HepG2 (cell line): ENCODE results near the gene CTNNBL1. TPM values are rescaled to one million over a fixed set of nuclear protein-coding genes. Genes with fewer than 3 reads are reported as not detected.
A peak's percentile ranks its signal among the peaks of the same experiment; 100 is the strongest.

Source experiments
- DNMT1 ChIP-seq: sonication (generic); formaldehyde crosslinking; IDR thresholded peaks from 2 replicates; pipeline ENCODE4 v1.5.1; 2020; ENCODE audit warnings: mild to moderate bottlenecking, missing genetic modification reagents
- DPF2 ChIP-seq: sonication (generic); formaldehyde crosslinking; IDR thresholded peaks from 2 replicates; pipeline ENCODE4 v1.4.0; 2020; ENCODE audit warnings: mild to moderate bottlenecking, low read depth, missing genetic modification reagents, borderline replicate concordance
- HNF4A ChIP-seq: sonication (generic); formaldehyde crosslinking; IDR thresholded peaks from 2 replicates; pipeline ENCODE4 v1.4.0; 2020; ENCODE audit warnings: missing genetic modification reagents
- KAT7 ChIP-seq: IDR thresholded peaks from 2 replicates; pipeline ENCODE4 v1.6.1; 2018; ENCODE audit warnings: borderline replicate concordance, missing compliant biosample characterization
- KDM1A ChIP-seq: IDR thresholded peaks from 2 replicates; pipeline ENCODE4 v1.6.1; 2016; ENCODE audit warnings: missing compliant biosample characterization
- MAZ ChIP-seq, 2 experiments: sonication (generic) in 1 of 2; formaldehyde crosslinking in 1 of 2; IDR thresholded peaks; 2 replicates each; pipeline versions ENCODE4 v1.5.0 to v1.6.1; 2012 to 2020; ENCODE audit warnings: low read depth in 2 of 2, mild to moderate bottlenecking in 2 of 2, borderline replicate concordance in 1 of 2, improper control_type of control experiment in 1 of 2, low read length in 1 of 2, missing genetic modification reagents in 1 of 2, moderate library complexity in 1 of 2
- NR2C2 ChIP-seq: sonication (generic); formaldehyde crosslinking; IDR thresholded peaks from 2 replicates; pipeline ENCODE4 v1.4.0; 2020; ENCODE audit warnings: missing genetic modification reagents, mild to moderate bottlenecking, moderate library complexity, borderline replicate concordance
- PHF5A ChIP-seq: IDR thresholded peaks from one replicate; pipeline ENCODE4 v1.6.1; 2018; ENCODE audit warnings: low read depth, missing genetic modification reagents; ENCODE audit not compliant: unreplicated experiment
- POLR2AphosphoS2 ChIP-seq: IDR thresholded peaks from 2 replicates; pipeline ENCODE4 v1.6.1; 2011; ENCODE audit warnings: low read depth, low read length, improper control_type of control experiment
- RCOR2 ChIP-seq: IDR thresholded peaks from 2 replicates; pipeline ENCODE4 v1.6.1; 2016; ENCODE audit warnings: missing biosample characterization, missing genetic modification reagents
- SAFB2 ChIP-seq: sonication (generic); formaldehyde crosslinking; IDR thresholded peaks from 2 replicates; pipeline ENCODE4 v1.5.1; 2020; ENCODE audit warnings: missing genetic modification reagents, low read depth, mild to moderate bottlenecking, borderline replicate concordance
- TARDBP ChIP-seq: sonication (generic); formaldehyde crosslinking; IDR thresholded peaks from 2 replicates; pipeline ENCODE4 v1.8.0; 2022; ENCODE audit warnings: mild to moderate bottlenecking, missing genetic modification reagents
- ZKSCAN1 ChIP-seq: fragments of 150-350 bp; IDR thresholded peaks from 2 replicates; pipeline ENCODE4 v1.6.1; 2014; ENCODE audit warnings: low read length
- ZNF136 ChIP-seq: sonication (generic); formaldehyde crosslinking; IDR thresholded peaks from 2 replicates; pipeline ENCODE4 v1.8.1; 2022; ENCODE audit warnings: low read depth, mild to moderate bottlenecking, moderate library complexity, missing genetic modification reagents
- ZNF326 ChIP-seq: sonication (generic); formaldehyde crosslinking; IDR thresholded peaks from 2 replicates; pipeline ENCODE4 v1.4.0; 2020; ENCODE audit warnings: missing genetic modification reagents, borderline replicate concordance
- ZNF572 ChIP-seq: sonication (generic); formaldehyde crosslinking; IDR thresholded peaks from 2 replicates; pipeline ENCODE4 v1.5.1; 2020; ENCODE audit warnings: mild to moderate bottlenecking, missing genetic modification reagents
- ZNF768 ChIP-seq: sonication (generic); formaldehyde crosslinking; IDR thresholded peaks from 2 replicates; pipeline ENCODE4 v1.4.0; 2020; ENCODE audit warnings: missing genetic modification reagents
- polyA plus RNA-seq, 8 experiments: library from polyadenylated mRNA; depleted of rRNA in 3 of 8; stranded (reverse) in 7 of 8; unstranded in 1 of 8; fragments of >200 nt; fragmentation: Illumina TruSeq in 4 of 8; extraction: Trizol in 4 of 8; gene quantifications; 2 replicates each; pipeline versions ENCODE4 v1.2.1 to v1.2.3, GENCODE V29; 2011 to 2016; ENCODE audit warnings: low read depth in 4 of 8, missing spikeins in 1 of 8, mixed read lengths in 1 of 8; ENCODE audit not compliant: insufficient read depth in 1 of 8
- total RNA-seq, 5 experiments: library from RNA; depleted of rRNA; stranded (reverse); fragments of >200 nt; fragmentation: Illumina TruSeq; extraction: Trizol; gene quantifications; 2 replicates each; pipeline ENCODE4 v1.2.3, GENCODE V29; 2016; ENCODE audit warnings: low read depth in 1 of 5
- TF ChIP-seq, protein P1 (sequence below): IDR thresholded peaks from 2 replicates; pipeline ENCODE4 v1.4.0; 2020; ENCODE audit warnings: mild to moderate bottlenecking, missing genetic modification reagents
- TF ChIP-seq, protein P2 (sequence below): IDR thresholded peaks from 2 replicates; pipeline ENCODE4 v1.6.1; 2016; ENCODE audit warnings: low read depth, borderline replicate concordance
- TF ChIP-seq, protein P3 (sequence below): sonication (generic); formaldehyde crosslinking; IDR thresholded peaks from 2 replicates; pipeline ENCODE4 v1.4.0; 2020; ENCODE audit warnings: mild to moderate bottlenecking, missing genetic modification reagents

CTNNBL1 gene
- total and polyA plus RNA-seq, 2 of the 13 experiments (the other 11 are each of a cell fraction or from before 2014, with no cell fraction given) = 49.3 to 94.6 TPM

DNA sequence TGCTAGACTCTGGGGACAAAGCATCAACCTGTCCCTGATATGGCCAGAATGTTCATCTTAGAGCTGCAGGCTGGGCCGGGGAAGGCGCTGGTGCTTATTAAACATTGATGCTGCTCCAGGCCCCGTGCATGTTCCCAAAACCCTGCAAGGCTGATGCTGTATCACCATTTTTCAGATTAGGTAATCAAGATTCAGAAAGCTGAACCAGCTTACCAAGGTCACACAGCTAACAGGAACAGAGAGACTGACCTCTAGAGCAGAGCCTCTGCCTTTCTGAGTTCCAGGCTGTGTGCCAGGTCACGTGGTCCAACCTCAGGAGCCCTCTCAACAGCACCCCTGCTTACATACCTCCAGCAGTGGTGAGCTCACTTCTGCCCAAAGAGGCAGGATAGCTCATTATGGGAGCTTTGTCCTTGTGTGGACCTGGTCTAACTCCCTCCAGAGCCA is 193.0 kb downstream of the CTNNBL1 start (continued):
- no peak for TF ChIP-seq SAFB2 (CRISPR knock-in tag)
- no peak for TF ChIP-seq ZNF326 (CRISPR knock-in tag)
- TF ChIP-seq MAZ (IDR thresholded peaks at IDR 0.05; ENCODE audit: borderline replicate concordance, low read depth, low read length) = no peak
- TF ChIP-seq MAZ (CRISPR knock-in tag; IDR thresholded peaks at IDR 0.05; ENCODE audit: low read depth) = peak; percentile 46; the same call in 1 of the 2 replicates
- no peak for TF ChIP-seq ZNF572 (CRISPR knock-in tag)
- TF ChIP-seq, protein P1, sequence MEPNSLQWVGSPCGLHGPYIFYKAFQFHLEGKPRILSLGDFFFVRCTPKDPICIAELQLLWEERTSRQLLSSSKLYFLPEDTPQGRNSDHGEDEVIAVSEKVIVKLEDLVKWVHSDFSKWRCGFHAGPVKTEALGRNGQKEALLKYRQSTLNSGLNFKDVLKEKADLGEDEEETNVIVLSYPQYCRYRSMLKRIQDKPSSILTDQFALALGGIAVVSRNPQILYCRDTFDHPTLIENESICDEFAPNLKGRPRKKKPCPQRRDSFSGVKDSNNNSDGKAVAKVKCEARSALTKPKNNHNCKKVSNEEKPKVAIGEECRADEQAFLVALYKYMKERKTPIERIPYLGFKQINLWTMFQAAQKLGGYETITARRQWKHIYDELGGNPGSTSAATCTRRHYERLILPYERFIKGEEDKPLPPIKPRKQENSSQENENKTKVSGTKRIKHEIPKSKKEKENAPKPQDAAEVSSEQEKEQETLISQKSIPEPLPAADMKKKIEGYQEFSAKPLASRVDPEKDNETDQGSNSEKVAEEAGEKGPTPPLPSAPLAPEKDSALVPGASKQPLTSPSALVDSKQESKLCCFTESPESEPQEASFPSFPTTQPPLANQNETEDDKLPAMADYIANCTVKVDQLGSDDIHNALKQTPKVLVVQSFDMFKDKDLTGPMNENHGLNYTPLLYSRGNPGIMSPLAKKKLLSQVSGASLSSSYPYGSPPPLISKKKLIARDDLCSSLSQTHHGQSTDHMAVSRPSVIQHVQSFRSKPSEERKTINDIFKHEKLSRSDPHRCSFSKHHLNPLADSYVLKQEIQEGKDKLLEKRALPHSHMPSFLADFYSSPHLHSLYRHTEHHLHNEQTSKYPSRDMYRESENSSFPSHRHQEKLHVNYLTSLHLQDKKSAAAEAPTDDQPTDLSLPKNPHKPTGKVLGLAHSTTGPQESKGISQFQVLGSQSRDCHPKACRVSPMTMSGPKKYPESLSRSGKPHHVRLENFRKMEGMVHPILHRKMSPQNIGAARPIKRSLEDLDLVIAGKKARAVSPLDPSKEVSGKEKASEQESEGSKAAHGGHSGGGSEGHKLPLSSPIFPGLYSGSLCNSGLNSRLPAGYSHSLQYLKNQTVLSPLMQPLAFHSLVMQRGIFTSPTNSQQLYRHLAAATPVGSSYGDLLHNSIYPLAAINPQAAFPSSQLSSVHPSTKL (CRISPR knock-in tag) = peak; percentile 45
- TF ChIP-seq HNF4A (CRISPR knock-in tag) = peak; percentile 6; the same call in 1 of the 2 replicates
- peak; percentile 98 for TF ChIP-seq ZNF768 (CRISPR knock-in tag)
- no peak for TF ChIP-seq DPF2 (CRISPR knock-in tag)
- no peak for TF ChIP-seq ZKSCAN1
- TF ChIP-seq POLR2AphosphoS2 = no peak
- TF ChIP-seq KDM1A (CRISPR knock-in tag) = peak; percentile 96
- peak; percentile 72; the same call in 1 of the 2 replicates for TF ChIP-seq RCOR2
- no peak for TF ChIP-seq DNMT1 (CRISPR knock-in tag)
- no peak for TF ChIP-seq ZNF136 (CRISPR knock-in tag)
- TF ChIP-seq KAT7 (CRISPR knock-in tag) = no peak
- TF ChIP-seq, protein P2, sequence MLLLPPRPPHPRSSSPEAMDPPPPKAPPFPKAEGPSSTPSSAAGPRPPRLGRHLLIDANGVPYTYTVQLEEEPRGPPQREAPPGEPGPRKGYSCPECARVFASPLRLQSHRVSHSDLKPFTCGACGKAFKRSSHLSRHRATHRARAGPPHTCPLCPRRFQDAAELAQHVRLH = peak; percentile 69; the same call in 1 of the 2 replicates
- TF ChIP-seq, protein P3, sequence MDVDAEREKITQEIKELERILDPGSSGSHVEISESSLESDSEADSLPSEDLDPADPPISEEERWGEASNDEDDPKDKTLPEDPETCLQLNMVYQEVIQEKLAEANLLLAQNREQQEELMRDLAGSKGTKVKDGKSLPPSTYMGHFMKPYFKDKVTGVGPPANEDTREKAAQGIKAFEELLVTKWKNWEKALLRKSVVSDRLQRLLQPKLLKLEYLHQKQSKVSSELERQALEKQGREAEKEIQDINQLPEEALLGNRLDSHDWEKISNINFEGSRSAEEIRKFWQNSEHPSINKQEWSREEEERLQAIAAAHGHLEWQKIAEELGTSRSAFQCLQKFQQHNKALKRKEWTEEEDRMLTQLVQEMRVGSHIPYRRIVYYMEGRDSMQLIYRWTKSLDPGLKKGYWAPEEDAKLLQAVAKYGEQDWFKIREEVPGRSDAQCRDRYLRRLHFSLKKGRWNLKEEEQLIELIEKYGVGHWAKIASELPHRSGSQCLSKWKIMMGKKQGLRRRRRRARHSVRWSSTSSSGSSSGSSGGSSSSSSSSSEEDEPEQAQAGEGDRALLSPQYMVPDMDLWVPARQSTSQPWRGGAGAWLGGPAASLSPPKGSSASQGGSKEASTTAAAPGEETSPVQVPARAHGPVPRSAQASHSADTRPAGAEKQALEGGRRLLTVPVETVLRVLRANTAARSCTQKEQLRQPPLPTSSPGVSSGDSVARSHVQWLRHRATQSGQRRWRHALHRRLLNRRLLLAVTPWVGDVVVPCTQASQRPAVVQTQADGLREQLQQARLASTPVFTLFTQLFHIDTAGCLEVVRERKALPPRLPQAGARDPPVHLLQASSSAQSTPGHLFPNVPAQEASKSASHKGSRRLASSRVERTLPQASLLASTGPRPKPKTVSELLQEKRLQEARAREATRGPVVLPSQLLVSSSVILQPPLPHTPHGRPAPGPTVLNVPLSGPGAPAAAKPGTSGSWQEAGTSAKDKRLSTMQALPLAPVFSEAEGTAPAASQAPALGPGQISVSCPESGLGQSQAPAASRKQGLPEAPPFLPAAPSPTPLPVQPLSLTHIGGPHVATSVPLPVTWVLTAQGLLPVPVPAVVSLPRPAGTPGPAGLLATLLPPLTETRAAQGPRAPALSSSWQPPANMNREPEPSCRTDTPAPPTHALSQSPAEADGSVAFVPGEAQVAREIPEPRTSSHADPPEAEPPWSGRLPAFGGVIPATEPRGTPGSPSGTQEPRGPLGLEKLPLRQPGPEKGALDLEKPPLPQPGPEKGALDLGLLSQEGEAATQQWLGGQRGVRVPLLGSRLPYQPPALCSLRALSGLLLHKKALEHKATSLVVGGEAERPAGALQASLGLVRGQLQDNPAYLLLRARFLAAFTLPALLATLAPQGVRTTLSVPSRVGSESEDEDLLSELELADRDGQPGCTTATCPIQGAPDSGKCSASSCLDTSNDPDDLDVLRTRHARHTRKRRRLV (CRISPR knock-in tag) = no peak
- TF ChIP-seq NR2C2 (CRISPR knock-in tag) = 0 out of 2 replicates have a peak, but pooled peaks have one; percentile 24
- no peak for TF ChIP-seq PHF5A (CRISPR knock-in tag)
- TF ChIP-seq TARDBP (CRISPR knock-in tag) = peak; percentile 52; the same call in 1 of the 2 replicates
